Sigmoid colon (tissue), 4 donors: ENCODE measurements around the gene MEAF6.

ENCODE experiments used
- CTCF ChIP-seq, 4 experiments: fragments of 450-650 bp in 3 of 4; fragments of 200-600 bp in 1 of 4; IDR thresholded peaks; one replicate each; pipeline ENCODE4 v1.5.1; 2016 to 2019; ENCODE audit warnings: antibody characterized with exemption in 4 of 4, mild to moderate bottlenecking in 3 of 4, moderate library complexity in 2 of 4
- POLR2A ChIP-seq, 2 donors: fragments of 450-650 bp; IDR thresholded peaks; one replicate each; pipeline ENCODE4 v1.6.1; 2016; ENCODE audit warnings: antibody characterized with exemption in 2 of 2, mild to moderate bottlenecking in 2 of 2, moderate library complexity in 2 of 2
- POLR2AphosphoS5 ChIP-seq, 4 donors: sonication (generic); formaldehyde crosslinking; IDR thresholded peaks; one replicate each; pipeline ENCODE4 v1.6.1; 2017; ENCODE audit warnings: antibody characterized with exemption in 4 of 4

GRCh38 chr1:37480581-37481288 is 33.8 kb downstream of the MEAF6 start:
- TF ChIP-seq POLR2AphosphoS5 (IDR thresholded peaks at IDR 0.05): no peak
- no peak for TF ChIP-seq POLR2A (IDR thresholded peaks at IDR 0.05)
- no peak for TF ChIP-seq CTCF (IDR thresholded peaks at IDR 0.05)
